T-helper 1 cell treated with Interleukin-12 subunit alpha and Interleukin-12 subunit beta and Interleukin-4 antibody, amounts not matched to agents 30 ng/mL and 1 ng/mL, for 36 hours (primary cell): ENCODE measurements around the gene KLK4. TPM values are rescaled to one million over a fixed set of nuclear protein-coding genes. Genes with fewer than 3 reads are reported as not detected.

Experiments
- intact Hi-C: fragments of 100-400 bp; cut with micrococcal nuclease; formaldehyde crosslinking; loops from one replicate; pipeline ENCODE4 v1.15.1; 2024
- total RNA-seq: library from RNA; stranded (reverse); gene quantifications from 2 replicates; pipeline ENCODE4 v1.2.3, GENCODE V29; 2022

The KLK4 gene
- not detected in 2 replicates for total RNA-seq

GRCh38 chr19:50911206-50912101 is at the start of gene KLK4:
Gene KLK4, minus strand, starts transcription at chr19:50911395. Its CDS starts 657 bp downstream, at chr19:50910738.
- intact Hi-C loops = no loop called here

GRCh38 chr19:50959731-50960500 is 48.7 kb upstream of the KLK4 start:
- intact Hi-C loops = no loop called here

DNA sequence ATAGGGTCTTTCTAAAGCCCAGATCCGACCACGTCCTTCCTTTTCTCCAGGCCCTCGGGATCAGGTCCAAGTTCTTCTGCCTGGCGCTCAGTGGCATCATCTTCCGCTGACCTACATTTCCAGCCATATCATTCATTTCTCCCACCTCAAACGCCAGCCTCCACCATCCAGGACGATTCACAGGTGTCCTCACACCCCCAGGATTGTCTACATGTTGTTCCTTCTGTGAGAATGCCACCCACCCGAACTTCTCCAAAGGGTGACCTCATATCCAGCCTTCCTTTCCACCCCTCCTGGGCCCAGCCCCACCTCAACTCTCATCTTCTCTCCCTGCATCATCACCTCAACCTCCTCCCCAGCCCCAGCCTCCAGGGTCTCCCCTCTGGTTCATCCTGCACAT is 46.4 kb upstream of the KLK4 start:
- intact Hi-C loops = no loop called here

DNA sequence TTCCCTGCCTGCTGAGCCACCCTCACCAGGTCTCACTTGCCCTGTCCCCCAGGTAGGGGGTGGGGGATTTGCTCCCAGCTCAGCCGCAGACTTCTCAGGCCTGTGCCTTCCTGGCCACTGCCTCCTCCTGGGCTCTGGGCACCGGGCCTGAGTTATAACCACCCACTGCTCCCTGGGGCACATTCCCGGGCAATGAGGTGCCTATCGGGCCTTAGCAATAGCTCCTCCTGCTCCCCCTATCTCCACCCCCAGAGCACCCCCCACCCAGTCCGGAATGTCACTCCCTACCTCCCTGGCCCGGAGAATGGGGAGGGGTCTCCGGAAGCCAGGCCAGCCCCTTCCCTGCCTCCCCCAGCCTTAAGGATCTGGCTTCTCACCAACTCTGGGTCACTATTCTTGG is 41.7 kb upstream of the KLK4 start, which contains the start of gene KLK5:
KLK5 (minus strand) TSS at position 129 of the 400 bp plus-strand sequence. CDS start 381 bp downstream, outside the sequence.
- intact Hi-C loops = no loop called here

DNA sequence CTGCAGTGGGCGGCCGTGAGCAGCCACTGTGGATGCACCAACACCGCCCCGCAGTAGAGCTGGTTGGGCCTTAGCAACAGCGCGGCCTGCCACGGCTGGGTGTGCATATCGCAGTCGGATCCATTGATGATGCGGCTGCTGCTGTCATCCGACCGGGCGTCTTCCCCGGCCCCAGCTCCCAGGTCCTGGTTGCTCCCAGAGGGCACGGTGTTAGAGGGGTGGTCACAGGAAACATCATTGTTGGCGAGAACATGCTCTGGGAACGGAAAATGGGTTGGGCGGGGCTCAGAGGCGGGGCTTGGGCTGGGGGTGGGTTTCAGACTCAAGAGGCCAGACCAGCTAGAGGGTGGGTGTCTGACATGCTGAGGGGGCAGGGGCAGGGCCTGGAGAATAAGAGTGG is 38.7 kb upstream of the KLK4 start:
- intact Hi-C loops = no loop called here

GRCh38 chr19:50947123-50947522 is 35.9 kb upstream of the KLK4 start:
- intact Hi-C loops = no loop called here

DNA sequence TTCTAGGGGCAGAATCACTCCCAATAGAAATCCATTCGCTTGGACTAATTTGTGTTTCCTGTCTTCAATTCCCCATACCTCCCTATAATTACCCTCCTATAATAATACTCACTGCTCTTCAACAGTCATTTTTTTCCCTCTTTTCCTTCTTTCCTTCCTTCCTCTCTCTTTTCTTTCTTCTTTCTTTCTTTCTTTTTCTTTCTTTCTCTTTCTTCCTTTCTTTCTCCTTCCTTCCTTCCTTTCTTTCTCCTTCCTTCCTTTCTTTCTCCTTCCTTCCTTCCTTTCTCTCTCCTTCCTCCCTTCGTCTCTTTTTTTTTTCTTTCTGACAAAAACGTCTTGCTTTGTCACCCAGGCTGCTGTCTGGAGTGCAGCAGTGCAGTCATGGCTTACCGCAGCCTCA is 33.6 kb upstream of the KLK4 start:
- intact Hi-C loops = no loop called here

GRCh38 chr19:50943074-50943828 is 32.1 kb upstream of the KLK4 start:
- intact Hi-C loops = no loop called here

- intact Hi-C loops = no loop called here
Observed at GRCh38 chr19:50939596-50939995, 28.4 kb upstream of the KLK4 start.

GRCh38 chr19:50933640-50934039 is 22.4 kb upstream of the KLK4 start:
- intact Hi-C loops = no loop called here

- intact Hi-C loops = no loop called here
Observed at GRCh38 chr19:50932690-50933083, 21.5 kb upstream of the KLK4 start.

GRCh38 chr19:50932018-50932689 is 21.0 kb upstream of the KLK4 start:
- intact Hi-C loops = no loop called here

DNA sequence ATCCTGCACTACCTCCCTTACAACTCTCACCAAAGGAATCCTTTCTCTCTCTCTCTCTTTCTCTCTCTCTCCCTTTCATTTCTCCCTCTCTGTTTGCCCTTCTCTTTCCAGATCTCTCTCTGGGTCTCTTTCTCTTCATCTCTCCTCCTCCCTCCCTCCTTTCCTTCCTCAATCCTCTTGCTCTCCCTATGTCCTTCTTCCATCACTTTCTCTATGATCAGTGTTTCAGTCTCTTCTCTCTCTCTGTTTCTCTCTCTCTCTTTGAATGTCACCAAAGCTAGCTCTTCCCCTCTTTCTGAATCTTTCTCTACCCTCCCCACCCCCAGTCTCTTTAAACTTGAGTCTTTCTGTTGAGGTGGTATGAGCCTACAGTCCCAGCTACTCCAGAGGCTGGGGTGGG is 19.8 kb upstream of the KLK4 start:
- intact Hi-C loops = no loop called here

- intact Hi-C loops = loop anchor here (1.0 kb wide), 1 partner anchor 240 kb away; no protein-coding TSS in a partner anchor
Observed at GRCh38 chr19:50928831-50929230, 17.6 kb upstream of the KLK4 start.

GRCh38 chr19:50926144-50926543 is 14.9 kb upstream of the KLK4 start:
- intact Hi-C loops = no loop called here

DNA sequence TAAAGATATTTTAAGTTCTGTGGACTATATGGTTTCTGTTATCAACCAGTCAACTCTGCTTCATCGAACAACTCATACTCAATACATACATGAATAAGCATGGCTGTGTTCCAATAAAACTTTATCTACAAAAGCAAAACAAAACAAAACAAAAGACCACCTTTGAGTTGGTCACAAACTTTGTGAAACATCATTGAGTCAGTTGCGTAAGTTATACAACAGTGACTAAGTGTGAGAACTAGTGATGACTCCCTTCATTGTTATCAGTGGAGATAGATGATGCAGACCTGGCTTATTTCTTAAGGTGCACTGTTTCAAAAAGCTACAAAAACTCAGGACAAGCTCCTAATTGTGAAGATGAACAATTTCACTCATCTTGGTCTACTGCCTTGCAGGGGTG is 14.5 kb upstream of the KLK4 start:
- intact Hi-C loops = no loop called here

DNA sequence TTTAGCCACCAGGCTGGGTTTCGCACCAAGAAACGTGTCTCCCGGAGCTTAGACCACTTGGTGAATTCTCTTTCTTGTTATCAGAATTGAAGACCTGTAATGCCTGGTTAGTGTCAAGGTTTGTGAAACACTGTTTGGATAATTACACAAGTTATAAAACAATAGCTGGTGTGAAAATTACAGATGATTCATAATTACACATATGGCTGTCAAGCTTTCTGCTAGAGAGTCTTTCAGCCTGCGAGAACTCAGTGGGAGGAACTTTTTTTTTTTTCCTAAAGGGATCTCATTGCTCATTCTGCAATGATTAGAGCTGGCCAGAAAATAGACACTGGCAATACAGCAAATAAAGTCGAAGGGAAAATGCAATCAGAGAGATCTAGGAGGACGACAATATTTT is 13.4 kb upstream of the KLK4 start:
- intact Hi-C loops = loop anchor here (5.0 kb wide), 1 partner anchor 87 kb away; no protein-coding TSS in a partner anchor

DNA sequence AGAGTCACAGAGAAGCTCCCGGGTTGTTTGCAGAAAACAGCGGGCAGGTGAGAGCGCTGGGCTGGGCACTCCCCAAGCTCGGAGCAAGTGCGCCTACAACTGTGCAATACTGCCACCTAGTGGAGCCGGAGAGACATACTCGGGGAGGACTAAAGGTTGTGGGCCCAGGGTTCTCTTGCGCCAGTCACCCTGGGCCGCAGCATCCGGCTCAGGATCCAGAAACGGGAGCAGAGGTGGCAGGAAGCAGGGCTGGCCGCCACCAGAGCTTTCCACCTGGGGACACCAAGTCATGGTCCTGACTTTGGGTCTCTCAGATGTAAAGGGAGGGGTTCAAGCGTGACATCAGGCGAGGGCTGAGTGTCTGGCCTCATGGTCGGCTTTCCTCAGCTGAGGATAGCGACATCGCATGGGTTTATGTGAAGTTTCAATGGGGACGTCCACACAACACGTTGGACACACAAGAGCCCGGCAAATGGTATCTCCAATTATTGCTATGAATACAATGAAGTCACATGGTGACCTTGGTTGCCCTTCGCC is 11.2 kb upstream of the KLK4 start:
- intact Hi-C loops = loop anchor here (1.0 to 5.0 kb wide), 8 partner anchors 16 to 565 kb away; no protein-coding TSS in a partner anchor

DNA sequence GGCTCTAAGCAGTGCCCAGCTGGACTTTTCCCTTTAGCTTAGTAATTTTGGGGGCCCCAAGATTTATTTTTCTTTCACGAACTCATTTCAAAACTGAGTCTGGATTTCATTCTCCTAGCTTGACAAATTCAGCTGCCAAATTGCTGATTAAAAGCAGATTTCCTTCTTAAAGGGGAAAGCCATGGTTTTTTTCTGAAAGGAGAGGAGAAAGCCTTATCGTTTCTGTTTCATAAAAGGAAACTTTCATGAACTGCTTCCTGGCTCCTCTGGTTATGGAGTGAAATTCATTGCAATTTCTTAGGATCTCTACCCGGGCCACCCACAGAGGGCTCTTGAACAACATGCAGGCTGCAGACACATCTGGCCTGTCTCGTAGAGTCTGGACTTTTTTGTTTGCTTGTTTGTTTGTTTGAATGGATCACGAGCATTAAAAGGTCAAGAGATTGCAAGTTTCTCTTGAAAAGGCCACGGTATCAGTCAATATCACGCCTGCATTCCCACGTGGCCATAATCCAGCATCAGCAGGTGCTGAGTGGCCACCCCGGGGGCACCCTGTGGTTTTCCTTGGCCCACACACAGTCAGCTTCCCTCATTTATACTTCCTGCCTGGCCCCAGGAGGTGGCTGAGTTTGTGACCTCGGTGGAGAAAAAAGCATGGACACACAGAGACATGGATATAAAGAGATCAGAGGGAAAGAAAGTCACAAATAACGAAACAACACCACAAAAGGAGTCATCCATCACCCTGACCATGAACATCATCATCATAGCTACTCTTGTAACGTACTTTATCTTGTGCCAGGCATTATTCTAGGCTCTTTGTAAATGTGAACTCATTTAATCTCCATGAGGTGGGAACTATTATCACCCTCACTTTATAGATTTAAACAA is 10.5 kb upstream of the KLK4 start:
- intact Hi-C loops = loop anchor here (1.0 to 5.0 kb wide), 8 partner anchors 15 to 564 kb away; no protein-coding TSS in a partner anchor
